GM12891 (cell line): ENCODE measurements around the gene FLG2.

Experiments used
- POLR2A ChIP-seq: IDR thresholded peaks from 2 replicates; pipeline ENCODE4 v1.6.1; 2011; ENCODE audit warnings: low read depth, low read length, control low read depth
- POLR2AphosphoS5 ChIP-seq: IDR thresholded peaks from 2 replicates; pipeline ENCODE4 v1.6.1; 2011; ENCODE audit warnings: low read depth, low read length, control low read depth

- TF ChIP-seq POLR2AphosphoS5 (no peak), POLR2A (no peak)
Measured at GRCh38 chr1:152343006-152343405, 16.8 kb downstream of the FLG2 start.
